Iris pigment epithelial cell (primary cell): ENCODE data around the gene C1orf116.
A peak's percentile ranks its signal among the peaks of the same experiment; 100 is the strongest.

ENCODE experiments used
- DNase-seq: peaks from one replicate; pipeline ENCODE4 v3.0.0-alpha.2; 2011; ENCODE audit warnings: low read depth

C1orf116 gene

DNA sequence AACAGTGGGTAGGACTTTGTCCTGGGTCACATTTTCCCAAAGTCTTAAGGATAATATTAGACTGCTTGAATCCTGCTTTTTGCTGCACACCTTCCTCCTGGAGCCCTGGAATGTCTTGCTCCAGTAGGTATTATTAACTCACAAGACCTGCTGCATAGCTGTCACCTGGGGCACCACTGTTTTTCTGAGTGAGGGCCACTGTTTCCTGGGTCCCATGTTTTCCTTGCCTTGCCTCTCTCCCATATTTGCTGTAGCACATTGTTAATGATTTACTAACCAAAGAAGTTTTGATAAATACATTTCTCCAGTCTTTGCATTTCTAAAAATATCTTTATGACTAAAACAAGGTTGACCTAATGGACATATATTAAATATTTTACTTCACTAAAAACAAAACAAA is 39.8 kb downstream of the C1orf116 start:
- DNase-seq: no peak

DNA sequence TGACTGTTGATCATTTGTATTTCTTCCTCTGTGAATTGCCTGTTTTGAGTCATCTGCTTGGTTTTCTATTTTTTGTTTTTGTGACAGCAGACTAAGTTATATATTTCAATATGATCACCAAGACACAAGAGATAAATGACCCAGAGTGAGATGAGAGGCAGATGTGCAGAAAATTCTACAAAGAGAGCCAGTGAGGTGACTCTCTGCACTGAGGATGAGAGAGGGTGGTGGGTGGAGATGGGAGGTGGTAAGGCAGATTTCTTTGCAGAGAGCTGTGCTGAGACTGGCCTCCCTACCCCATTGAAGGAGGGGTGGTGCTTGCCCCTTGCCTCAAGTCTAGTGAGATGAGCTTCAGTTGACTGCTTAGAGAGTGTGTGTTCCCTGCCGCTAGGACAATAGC is 44.7 kb downstream of the C1orf116 start:
- DNase-seq: no peak

DNA sequence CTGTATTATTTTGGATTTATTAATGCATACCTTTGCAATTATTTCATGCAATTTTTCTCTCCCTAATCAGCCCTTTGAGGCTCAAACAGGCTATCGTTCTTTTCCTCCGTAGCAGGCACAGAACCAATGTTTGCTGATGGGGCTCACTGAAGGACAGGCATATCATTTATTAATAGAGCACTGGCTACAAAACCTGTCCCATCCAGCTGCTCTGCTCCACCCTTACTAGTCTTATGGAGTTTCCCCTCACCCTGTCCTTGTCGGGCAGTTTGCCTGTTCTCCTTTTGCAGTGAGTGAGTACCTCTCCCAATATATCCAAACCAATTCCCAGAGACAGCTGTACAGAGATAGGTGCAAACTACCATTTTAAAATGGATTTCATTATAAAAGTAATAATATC is 45.7 kb downstream of the C1orf116 start:
- no peak for DNase-seq

DNA sequence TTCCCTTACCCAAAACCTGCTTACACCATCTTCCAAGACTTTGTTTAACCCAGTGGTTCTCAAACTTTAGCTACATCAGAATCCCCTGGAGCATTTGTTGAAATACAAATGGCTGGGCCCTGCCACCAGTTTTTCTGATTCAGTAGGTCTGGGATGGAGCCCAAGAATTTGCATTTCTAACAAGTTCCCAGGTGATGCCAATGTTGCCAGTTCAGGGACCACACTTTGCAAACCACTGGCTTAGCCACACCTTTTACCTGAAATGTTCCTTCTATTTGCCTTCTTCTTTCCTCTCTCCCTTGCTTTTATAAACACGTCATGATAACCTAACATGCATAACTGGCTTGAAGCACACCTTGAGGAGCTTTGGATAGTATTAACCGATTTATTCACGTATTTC is 46.2 kb downstream of the C1orf116 start:
- DNase-seq: no peak

DNA sequence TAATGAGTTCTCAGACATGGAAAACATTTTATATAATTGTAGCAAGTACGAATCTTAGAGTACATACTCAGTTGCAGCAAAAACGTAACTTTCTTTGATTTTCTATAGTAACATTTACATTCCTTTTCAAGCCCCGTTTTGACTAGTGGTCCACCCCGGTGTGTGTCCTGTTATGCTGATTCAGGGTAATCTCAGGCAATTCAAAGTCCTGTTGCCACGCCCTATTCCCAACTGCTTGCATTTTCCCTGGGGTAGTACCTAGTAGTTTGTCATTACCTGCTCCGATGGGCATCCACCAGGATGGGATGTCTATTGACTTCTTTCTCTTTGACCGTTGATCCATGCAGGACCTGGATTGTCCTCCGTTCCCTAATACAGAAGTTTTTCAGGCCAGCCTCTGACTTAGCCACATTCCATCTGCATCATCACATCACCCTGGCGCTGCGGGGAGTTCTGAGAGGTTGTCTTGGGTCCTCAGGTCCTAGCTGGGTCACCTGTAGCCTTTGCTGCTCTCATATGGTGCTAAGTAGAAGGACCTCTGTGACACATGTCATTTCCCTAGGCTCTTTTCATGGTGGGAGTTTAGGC is 47.3 kb downstream of the C1orf116 start:
- DNase-seq: no peak

DNA sequence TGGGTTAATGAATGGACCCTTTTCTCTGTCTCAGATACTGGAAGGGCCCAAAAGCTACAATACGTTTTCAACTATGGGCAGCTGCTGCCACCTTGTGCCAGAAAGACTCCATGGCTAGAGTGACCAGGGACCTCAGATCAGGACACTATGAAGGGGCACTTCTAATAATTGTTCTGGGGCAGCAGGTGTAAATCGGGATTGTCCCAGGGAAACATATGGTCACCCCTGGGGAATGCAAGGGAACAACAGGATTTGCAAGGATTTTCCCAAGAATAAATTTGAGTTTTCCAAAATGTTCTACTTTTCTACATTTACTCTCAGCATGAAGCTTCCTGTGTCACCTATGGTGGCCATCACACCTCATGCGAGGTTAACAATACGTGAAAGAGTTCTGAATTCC is 50.3 kb downstream of the C1orf116 start:
- DNase-seq: peak; percentile 32

DNA sequence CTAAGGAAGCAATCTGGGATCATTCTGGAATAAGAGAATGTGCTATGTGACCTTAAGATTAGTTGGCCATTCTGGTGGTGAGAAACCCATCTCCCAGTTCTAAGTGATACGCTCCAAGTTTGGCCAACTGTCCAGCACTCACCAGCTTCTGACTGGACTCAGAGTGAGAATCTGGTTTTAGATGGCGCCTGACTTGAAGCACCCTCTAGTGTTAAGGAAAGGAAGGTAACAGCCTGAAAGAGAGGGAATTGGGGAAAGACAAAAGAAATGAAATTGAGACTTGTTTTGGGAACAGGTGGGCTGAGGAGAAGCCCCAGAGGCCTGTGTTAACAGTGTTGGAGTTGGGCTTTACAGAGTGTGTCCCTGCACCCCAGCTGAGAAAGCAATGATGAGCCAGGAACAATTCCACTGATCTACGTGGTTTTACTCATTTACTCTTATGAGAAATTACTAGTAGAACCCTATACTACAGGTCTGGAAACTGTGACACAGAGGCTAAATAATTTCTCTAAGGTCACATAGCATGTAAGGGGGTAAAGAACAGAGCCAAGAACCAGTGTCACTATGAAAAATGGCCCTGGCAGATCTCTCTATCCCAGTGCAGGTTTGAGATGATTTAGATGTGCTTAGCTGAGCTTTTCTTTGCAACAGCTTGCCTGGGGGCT is 53.0 kb downstream of the C1orf116 start:
- peak; percentile 45 for DNase-seq

DNA sequence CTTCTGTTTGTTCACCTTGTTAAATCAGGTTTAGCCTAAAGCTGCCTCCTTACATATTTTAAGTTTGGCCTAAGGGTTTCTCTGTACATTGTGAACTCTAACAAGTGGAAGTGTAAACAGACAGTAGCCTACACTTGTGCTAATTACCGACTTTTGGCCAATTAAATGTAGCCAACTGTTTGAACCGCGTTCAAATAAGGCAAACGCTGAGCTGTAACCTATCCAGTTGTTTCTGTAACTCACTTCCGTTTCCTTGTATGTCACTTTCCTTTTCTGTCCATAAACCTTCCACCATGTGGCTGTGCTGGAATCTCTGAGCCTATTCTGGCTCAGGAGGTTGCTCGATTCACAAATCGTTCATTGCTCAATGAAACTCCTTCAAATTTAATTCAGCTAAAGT is 54.3 kb downstream of the C1orf116 start:
- DNase-seq: no peak

DNA sequence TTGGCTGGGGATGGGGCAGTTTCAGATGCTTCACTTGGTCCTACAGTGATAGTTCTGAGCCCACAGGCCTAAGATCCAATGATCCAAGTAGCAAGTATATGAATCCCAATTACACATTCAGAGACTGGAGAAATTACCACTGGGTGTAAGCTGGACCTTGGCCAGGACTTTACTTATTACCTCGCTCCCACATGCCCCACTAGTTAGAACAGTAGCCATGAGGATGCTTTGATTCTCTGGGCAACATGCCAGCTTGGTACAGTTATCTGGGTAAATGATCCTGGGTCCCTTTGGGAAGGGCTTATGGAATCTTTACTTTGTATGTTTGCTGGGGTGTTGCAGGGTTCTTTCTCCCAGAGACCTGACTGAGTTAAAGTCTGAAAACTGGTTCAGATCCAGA is 57.2 kb downstream of the C1orf116 start:
- DNase-seq: no peak

DNA sequence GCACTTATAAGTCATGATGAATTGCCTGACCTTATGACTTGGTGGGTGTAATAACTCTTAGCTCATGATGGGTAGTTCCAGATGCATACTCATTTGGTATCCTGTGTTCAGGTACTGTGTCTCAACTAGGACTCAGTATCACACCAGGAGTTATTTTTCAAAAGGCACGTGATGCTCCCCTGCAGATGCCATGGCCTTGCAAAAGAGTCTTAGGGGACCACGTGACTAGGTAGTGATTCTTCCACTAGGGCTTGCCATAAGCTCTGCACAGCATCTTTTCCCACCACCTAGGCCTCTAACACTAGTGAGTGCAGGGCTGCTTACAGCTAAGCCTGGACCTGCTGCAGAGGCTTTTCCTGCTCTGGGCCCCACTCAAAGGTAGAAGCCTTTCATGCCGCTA is 58.4 kb downstream of the C1orf116 start:
- no peak for DNase-seq

DNA sequence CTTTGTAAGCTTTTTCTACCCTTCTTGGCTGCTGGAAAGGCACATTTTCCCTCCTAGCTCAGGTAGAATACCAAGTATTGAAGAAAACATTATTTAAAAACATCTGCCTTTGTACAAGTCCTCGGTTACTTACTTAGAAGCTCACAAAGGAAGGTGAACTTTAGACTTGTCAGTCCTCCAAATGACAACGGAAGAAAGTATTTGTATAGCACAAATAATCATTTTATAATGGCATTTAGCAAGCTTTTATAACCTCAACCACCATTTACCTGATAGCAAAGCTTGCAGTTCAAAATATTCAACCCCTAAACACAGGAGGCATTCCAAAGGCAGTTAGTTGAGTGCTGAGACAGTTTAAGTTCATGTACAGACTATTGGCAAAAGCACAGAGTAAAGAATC is 59.8 kb downstream of the C1orf116 start:
- no peak for DNase-seq

DNA sequence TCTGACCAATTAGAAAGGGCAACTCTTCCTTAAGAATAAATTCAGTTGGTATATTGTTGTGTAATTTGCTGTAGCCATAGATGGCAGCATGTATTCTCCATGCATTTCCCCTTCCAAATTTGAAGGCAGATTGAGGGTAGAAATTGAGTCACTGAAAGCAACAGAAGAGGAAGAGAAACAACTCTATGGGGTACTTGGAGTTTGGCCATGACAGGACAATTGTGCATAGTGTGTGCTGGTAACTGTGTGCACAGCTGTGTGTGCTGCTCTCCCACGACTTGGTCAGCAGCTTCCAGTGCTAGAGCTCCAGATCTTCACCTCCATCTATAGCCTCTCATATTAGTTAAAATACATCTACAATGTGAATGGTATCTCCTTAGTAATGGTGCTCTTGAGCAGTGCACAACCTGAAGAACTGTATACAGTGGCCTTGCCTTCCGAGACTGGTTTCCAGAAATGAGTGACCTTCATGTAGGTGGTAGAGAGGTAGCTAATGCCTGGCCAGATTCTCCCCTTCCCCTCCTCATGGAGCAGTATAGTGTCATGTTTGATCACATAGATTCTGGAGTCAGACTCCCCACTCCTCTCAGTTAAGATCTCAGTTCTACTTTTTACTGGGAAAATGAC is 61.4 kb downstream of the C1orf116 start:
- no peak for DNase-seq

DNA sequence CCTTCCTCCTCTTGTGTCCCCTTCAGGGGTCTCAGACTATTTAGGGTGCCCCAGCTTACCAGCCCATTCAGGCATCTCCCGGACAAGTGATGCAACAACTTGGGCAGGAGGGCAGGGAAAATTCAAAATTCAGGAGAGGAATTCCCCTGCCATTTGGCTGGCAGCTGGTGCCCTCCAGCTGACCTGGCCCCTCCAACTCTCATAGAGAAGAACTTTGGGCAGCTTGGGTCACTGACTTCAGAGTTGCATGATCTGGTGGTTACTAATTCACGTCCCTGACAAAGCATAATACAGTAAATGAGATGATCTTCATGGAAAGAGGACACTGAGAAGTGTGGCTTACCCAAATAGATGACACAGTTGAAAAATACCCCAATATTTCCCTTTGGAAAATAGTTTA is 62.1 kb downstream of the C1orf116 start, which contains the start of gene FCAMR:
FCAMR (minus strand) TSS at position 15 of the 400 bp plus-strand sequence. CDS start 335 bp downstream, outside the sequence.
- DNase-seq: no peak

DNA sequence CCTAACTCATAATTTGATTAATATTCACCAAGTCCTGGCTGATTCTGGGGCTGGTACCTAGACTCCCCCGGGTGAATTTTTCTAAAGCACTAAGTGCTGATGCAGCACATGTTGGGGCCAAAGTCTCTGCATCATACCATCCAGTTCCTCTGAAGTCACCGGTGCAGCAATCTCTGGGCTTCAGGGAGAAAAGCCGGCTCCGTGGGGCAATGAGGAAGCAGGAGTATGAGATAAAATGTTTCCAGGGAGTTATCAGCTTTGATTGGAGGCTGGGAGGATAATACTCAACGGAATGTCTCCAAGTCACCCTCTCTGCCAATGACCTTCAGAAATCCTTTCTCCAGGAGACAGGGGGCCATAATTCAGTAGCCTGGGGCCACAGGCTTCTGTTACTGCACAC is 63.5 kb downstream of the C1orf116 start:
- no peak for DNase-seq
